Neural cell (in vitro differentiated cells): ENCODE measurements around the gene FAP.

Source experiments
- CTCF ChIP-seq: fragments of 450-650 bp; IDR thresholded peaks from 2 replicates; pipeline ENCODE4 v1.5.1; 2014; ENCODE audit warnings: antibody characterized with exemption, mild to moderate bottlenecking, moderate library complexity; ENCODE audit not compliant: poor library complexity, severe bottlenecking
- EP300 ChIP-seq: fragments of 450-650 bp; conservative IDR thresholded peaks from 2 replicates; pipeline ENCODE4 v1.6.1; 2014; ENCODE audit warnings: antibody characterized with exemption, mild to moderate bottlenecking, moderate library complexity; ENCODE audit not compliant: poor library complexity, severe bottlenecking
- EZH2 ChIP-seq: fragments of 200-600, 300-800 bp; shearing (Covaris generic), sonication (generic); IDR thresholded peaks from 2 replicates; pipeline ENCODE4 v1.6.1; 2014; ENCODE audit warnings: antibody characterized with exemption, low read length, borderline replicate concordance, mild to moderate bottlenecking; ENCODE audit not compliant: insufficient read depth, poor library complexity, severe bottlenecking
- POLR2AphosphoS5 ChIP-seq: IDR thresholded peaks from 2 replicates; pipeline ENCODE4 v1.6.1; 2012
- RAD21 ChIP-seq: fragments of 450-650 bp; conservative IDR thresholded peaks from 2 replicates; pipeline ENCODE4 v1.6.1; 2014; ENCODE audit warnings: antibody characterized with exemption, mild to moderate bottlenecking, moderate library complexity
- REST ChIP-seq: IDR thresholded peaks from 2 replicates; pipeline ENCODE4 v1.6.1; 2012; ENCODE audit warnings: borderline replicate concordance
- SMC3 ChIP-seq: fragments of 450-650 bp; conservative IDR thresholded peaks from 2 replicates; pipeline ENCODE4 v1.6.1; 2014; ENCODE audit warnings: antibody characterized with exemption, mild to moderate bottlenecking, moderate library complexity; ENCODE audit not compliant: poor library complexity

GRCh38 chr2:162184821-162185450, 58.3 kb downstream of the FAP start:
- no peak for TF ChIP-seq EZH2
- no peak for TF ChIP-seq CTCF
- TF ChIP-seq SMC3 = no peak
- no peak for TF ChIP-seq RAD21
- no peak for TF ChIP-seq POLR2AphosphoS5
- TF ChIP-seq REST = no peak
- TF ChIP-seq EP300 = no peak
